Spleen (tissue), 7 donors: ENCODE measurements around the gene PIGQ.

ENCODE experiments used
- POLR2AphosphoS5 ChIP-seq, 3 donors: sonication (generic); formaldehyde crosslinking; IDR thresholded peaks; one replicate each; pipeline ENCODE4 v1.5.1; 2017; ENCODE audit warnings: antibody characterized with exemption in 3 of 3
- TF ChIP-seq, protein P1 (sequence below), 11 experiments: fragments of 200-600 bp in 7 of 11; fragments of 450-650 bp in 4 of 11; sonication (generic) in 4 of 11; IDR thresholded peaks in 8 of 11; conservative IDR thresholded peaks in 3 of 11; 1 replicate in 7 of 11; 2 replicates in 4 of 11; pipeline versions ENCODE4 v1.4.0 to v1.8.0; 2016 to 2021; ENCODE audit warnings: antibody characterized with exemption in 11 of 11, inconsistent platforms in 4 of 11, mild to moderate bottlenecking in 1 of 11
- donor health status: DM: no; HTN: no; CAD: no; lungs with moderate emphysema.
- donor health status: DM: no; HTN: no; CAD: no.
- donor health status: DM: no; HTN: no; CAD: no.

DNA sequence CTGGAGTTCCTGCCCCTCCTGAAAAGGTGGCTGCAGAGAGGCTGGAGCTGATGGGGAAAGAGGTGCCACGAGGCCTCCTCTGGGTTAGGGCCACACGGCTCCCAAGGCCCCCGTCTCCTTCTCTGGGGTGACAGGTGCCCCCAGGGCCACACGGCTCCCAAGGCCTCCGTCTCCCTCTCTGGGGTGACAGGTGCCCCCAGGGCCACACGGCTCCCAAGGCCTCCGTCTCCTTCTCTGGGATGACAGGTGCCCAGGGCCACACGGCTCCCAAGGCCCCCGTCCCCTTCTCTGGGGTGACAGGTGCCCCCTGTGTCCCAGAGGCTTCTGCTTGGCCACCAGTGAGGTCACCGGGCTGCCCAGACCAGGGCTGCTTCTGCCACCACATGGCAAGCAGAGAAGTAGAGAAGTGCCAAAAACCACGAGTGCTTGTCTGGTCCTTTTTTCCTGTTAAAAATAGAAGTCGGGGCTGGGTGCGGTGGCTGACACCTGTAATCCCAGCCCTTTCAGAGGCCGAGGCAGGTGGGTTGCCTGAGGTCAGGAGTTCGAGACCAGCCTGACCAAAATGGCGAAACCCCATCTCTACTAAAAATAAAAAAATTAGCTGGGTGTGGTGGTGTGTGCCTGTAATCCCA lies 38.2 kb upstream of the PIGQ start:
- TF ChIP-seq, protein P1, sequence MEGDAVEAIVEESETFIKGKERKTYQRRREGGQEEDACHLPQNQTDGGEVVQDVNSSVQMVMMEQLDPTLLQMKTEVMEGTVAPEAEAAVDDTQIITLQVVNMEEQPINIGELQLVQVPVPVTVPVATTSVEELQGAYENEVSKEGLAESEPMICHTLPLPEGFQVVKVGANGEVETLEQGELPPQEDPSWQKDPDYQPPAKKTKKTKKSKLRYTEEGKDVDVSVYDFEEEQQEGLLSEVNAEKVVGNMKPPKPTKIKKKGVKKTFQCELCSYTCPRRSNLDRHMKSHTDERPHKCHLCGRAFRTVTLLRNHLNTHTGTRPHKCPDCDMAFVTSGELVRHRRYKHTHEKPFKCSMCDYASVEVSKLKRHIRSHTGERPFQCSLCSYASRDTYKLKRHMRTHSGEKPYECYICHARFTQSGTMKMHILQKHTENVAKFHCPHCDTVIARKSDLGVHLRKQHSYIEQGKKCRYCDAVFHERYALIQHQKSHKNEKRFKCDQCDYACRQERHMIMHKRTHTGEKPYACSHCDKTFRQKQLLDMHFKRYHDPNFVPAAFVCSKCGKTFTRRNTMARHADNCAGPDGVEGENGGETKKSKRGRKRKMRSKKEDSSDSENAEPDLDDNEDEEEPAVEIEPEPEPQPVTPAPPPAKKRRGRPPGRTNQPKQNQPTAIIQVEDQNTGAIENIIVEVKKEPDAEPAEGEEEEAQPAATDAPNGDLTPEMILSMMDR (IDR thresholded peaks at IDR 0.05 in 8 of 11, conservative IDR thresholded peaks at IDR 0.05 in 3 of 11) = no peak
- no peak for TF ChIP-seq POLR2AphosphoS5 (IDR thresholded peaks at IDR 0.05)
